OCI-LY3 (cell line): ENCODE measurements around the gene ERVFRD-1.

Experiments used
- H2AFZ ChIP-seq: fragments of 200-600, 300-600 bp; shearing (Covaris generic); 2 replicates; pipeline ENCODE4 v1.6.0; 2014; ENCODE audit warnings: antibody characterized with exemption, low read depth, low read length
- H3K27ac ChIP-seq: fragments of 200-600, 300-600 bp; sonication (generic); 2 replicates; pipeline ENCODE4 v1.5.1; 2014; ENCODE audit warnings: mild to moderate bottlenecking, low read length, moderate library complexity, mixed read lengths
- H3K27me3 ChIP-seq: fragments of 200-600, 300-600 bp; sonication (generic); 2 replicates; pipeline ENCODE4 v1.6.1; 2014; ENCODE audit warnings: low read depth, low read length, mixed read lengths
- H3K36me3 ChIP-seq: fragments of 200-600, 300-600 bp; sonication (generic); replicated peaks from 2 replicates; pipeline ENCODE3; 2014; ENCODE audit warnings: low read depth, low read length, mixed read lengths
- H3K4me1 ChIP-seq: fragments of 300-600, 200-600 bp; sonication (generic); 2 replicates; pipeline ENCODE4 v1.6.1; 2014; ENCODE audit warnings: low read length, mixed read lengths
- H3K4me2 ChIP-seq: fragments of 200-600, 300-600 bp; sonication (generic); 2 replicates; pipeline ENCODE4 v1.6.1; 2014; ENCODE audit warnings: low read length, mixed read lengths
- H3K4me3 ChIP-seq: fragments of 300-600, 200-600 bp; sonication (generic); 2 replicates; pipeline ENCODE4 v1.5.1; 2014; ENCODE audit warnings: antibody characterized with exemption, mild to moderate bottlenecking, low read length, moderate library complexity
- H3K79me2 ChIP-seq: fragments of 300-600, 200-600 bp; shearing (Covaris generic); 2 replicates; pipeline ENCODE4 v1.6.1; 2014; ENCODE audit warnings: mild to moderate bottlenecking, low read length, mixed read lengths
- H3K9ac ChIP-seq: fragments of 300-600, 200-600 bp; shearing (Covaris generic); 2 replicates; pipeline ENCODE4 v1.6.0; 2014; ENCODE audit warnings: mild to moderate bottlenecking, low read length, moderate library complexity
- H3K9me3 ChIP-seq: fragments of 200-600, 300-600 bp; shearing (Covaris generic); 2 replicates; pipeline ENCODE4 v1.6.1; 2014; ENCODE audit warnings: low read length, mixed read lengths; ENCODE audit not compliant: insufficient read depth
- H4K20me1 ChIP-seq: fragments of 200-600, 300-600 bp; sonication (generic); 2 replicates; pipeline ENCODE4 v1.6.1; 2016; ENCODE audit warnings: low read length, mixed read lengths; ENCODE audit not compliant: insufficient read depth
- EZH2phosphoT487 ChIP-seq: fragments of 200-600 bp; shearing (Covaris generic); IDR thresholded peaks from 2 replicates; pipeline ENCODE4 v1.6.1; 2018; ENCODE audit warnings: antibody characterized with exemption, mixed run types, low read depth
- TF ChIP-seq, protein P1 (sequence below): fragments of 200-600, 300-600 bp; sonication (generic); IDR thresholded peaks from 2 replicates; pipeline ENCODE4 v1.5.1; 2014; ENCODE audit warnings: antibody characterized with exemption, low read length, low read depth

Gene ERVFRD-1, protein sequence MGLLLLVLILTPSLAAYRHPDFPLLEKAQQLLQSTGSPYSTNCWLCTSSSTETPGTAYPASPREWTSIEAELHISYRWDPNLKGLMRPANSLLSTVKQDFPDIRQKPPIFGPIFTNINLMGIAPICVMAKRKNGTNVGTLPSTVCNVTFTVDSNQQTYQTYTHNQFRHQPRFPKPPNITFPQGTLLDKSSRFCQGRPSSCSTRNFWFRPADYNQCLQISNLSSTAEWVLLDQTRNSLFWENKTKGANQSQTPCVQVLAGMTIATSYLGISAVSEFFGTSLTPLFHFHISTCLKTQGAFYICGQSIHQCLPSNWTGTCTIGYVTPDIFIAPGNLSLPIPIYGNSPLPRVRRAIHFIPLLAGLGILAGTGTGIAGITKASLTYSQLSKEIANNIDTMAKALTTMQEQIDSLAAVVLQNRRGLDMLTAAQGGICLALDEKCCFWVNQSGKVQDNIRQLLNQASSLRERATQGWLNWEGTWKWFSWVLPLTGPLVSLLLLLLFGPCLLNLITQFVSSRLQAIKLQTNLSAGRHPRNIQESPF

DNA sequence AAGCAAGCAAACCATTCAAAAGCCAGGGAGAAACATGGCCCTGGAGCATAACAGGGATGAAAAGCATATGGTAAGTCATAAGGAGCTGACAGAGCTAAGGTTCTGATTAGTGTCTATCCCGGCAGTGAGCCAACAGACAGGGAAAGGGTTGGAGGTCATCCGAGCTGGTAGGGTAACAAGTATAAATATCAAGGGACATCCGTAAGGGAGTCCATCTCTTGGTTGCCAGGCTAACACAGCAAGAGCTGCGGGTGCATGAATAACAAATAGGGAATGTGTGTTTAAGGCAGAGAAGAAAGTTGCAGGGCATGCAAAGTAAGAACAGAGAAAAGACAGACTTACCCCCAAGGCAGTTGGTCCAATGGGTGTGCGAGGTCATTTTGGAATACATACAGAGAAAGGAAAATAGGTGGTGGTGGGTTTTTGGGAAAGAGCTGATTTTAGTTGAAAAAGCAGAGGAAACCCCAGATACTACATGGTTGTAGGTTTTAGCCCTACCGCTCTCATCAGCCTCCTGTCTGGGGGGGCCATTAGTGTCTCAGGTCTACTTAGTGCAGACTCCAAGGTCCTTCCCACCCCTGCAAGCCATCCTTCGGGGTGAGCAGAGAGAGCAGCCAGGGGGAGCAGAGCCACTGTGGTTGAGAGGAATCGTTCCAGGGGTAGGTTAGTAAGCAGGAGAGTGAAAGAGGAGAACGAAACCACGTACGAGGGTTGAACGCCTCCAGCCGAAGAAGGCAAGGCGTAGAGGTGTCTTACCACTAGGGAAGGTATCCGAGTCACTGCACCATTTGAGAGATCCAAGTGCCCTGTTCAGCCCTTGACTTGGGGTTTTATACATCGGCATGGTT lies at the start of gene ERVFRD-1:
Gene ERVFRD-1, minus strand, starts transcription at position 805 of the 848 bp plus-strand sequence. CDS start 6,415 bp downstream, outside the sequence.
- Histone ChIP-seq H3K4me2 (no peak within 1 kb of the TSS), H3K79me2 (peaks cover 67% of the 10 kb centered on the region), H2AFZ (no peak within 1 kb of the TSS), H4K20me1 (peaks cover 18% of the 10 kb centered on the region; the same call in 1 of the 2 replicates), H3K9ac (no peak within 1 kb of the TSS), H3K36me3 (no peaks in the 10 kb centered on the region), H3K4me3 (no peak within 1 kb of the TSS), H3K27me3 (no peaks in the 10 kb centered on the region), H3K27ac (no peak within 1 kb of the TSS), H3K4me1 (no peaks in the 10 kb centered on the region), H3K9me3 (no peaks in the 10 kb centered on the region)
- no peak for TF ChIP-seq EZH2phosphoT487
- TF ChIP-seq, protein P1, sequence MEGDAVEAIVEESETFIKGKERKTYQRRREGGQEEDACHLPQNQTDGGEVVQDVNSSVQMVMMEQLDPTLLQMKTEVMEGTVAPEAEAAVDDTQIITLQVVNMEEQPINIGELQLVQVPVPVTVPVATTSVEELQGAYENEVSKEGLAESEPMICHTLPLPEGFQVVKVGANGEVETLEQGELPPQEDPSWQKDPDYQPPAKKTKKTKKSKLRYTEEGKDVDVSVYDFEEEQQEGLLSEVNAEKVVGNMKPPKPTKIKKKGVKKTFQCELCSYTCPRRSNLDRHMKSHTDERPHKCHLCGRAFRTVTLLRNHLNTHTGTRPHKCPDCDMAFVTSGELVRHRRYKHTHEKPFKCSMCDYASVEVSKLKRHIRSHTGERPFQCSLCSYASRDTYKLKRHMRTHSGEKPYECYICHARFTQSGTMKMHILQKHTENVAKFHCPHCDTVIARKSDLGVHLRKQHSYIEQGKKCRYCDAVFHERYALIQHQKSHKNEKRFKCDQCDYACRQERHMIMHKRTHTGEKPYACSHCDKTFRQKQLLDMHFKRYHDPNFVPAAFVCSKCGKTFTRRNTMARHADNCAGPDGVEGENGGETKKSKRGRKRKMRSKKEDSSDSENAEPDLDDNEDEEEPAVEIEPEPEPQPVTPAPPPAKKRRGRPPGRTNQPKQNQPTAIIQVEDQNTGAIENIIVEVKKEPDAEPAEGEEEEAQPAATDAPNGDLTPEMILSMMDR = no peak

DNA sequence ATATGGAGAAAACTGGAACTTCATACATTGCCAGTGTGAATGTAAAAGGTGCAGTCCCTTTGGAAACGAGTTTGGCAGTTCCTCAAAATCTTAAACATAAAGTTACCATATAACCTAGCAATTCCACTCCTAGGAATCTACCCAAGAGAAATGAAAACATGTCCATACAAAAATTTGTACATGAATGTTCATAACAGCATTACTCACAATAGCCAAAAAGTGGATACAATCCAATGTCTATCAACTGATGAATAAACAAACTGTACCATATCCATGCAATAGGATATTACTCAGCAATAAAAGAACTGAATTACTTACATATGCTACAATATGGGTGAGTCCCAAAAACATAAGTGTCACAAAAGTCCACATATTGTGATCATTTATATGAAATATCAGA lies 48.7 kb upstream of the ERVFRD-1 start:
- no peak overlapping the region for H3K4me2 ChIP-seq
- H2AFZ ChIP-seq = no peak overlapping the region
- TF ChIP-seq EZH2phosphoT487 = no peak
- TF ChIP-seq, protein P1 = no peak
- no peaks in the 10 kb centered on the region for H4K20me1 ChIP-seq
- no peaks in the 10 kb centered on the region for H3K9me3 ChIP-seq
- peaks cover 14% of the 10 kb centered on the region for H3K4me1 ChIP-seq
- H3K27ac ChIP-seq = no peak overlapping the region
- no peaks in the 10 kb centered on the region for H3K27me3 ChIP-seq
- no peaks in the 10 kb centered on the region for H3K36me3 ChIP-seq
- H3K9ac ChIP-seq = no peak overlapping the region
- no peak overlapping the region for H3K4me3 ChIP-seq
- no peaks in the 10 kb centered on the region for H3K79me2 ChIP-seq

- H3K4me1 ChIP-seq = no peaks in the 10 kb centered on the region
- no peak overlapping the region for H3K4me3 ChIP-seq
- H2AFZ ChIP-seq = no peak overlapping the region
- no peaks in the 10 kb centered on the region for H3K27me3 ChIP-seq
- H3K27ac ChIP-seq = no peak overlapping the region
- no peak for TF ChIP-seq EZH2phosphoT487
- TF ChIP-seq, protein P1 = no peak
- no peaks in the 10 kb centered on the region for H3K9me3 ChIP-seq
- H4K20me1 ChIP-seq = no peaks in the 10 kb centered on the region
- H3K36me3 ChIP-seq = no peaks in the 10 kb centered on the region
- no peak overlapping the region for H3K9ac ChIP-seq
- no peak overlapping the region for H3K4me2 ChIP-seq
- H3K79me2 ChIP-seq = no peaks in the 10 kb centered on the region
Measured at GRCh38 chr6:11155589-11155988, 44.1 kb upstream of the ERVFRD-1 start.

GRCh38 chr6:11153447-11153846 lies 41.9 kb upstream of the ERVFRD-1 start:
- no peaks in the 10 kb centered on the region for H3K79me2 ChIP-seq
- H3K9me3 ChIP-seq = no peaks in the 10 kb centered on the region
- H3K27me3 ChIP-seq = no peaks in the 10 kb centered on the region
- no peak overlapping the region for H3K9ac ChIP-seq
- no peak overlapping the region for H3K4me2 ChIP-seq
- no peak overlapping the region for H3K4me3 ChIP-seq
- no peaks in the 10 kb centered on the region for H4K20me1 ChIP-seq
- TF ChIP-seq, protein P1 = no peak
- no peak for TF ChIP-seq EZH2phosphoT487
- no peaks in the 10 kb centered on the region for H3K4me1 ChIP-seq
- H3K27ac ChIP-seq = no peak overlapping the region
- H2AFZ ChIP-seq = no peak overlapping the region
- no peaks in the 10 kb centered on the region for H3K36me3 ChIP-seq
